ELR (cell line): ENCODE measurements around the gene B3GNT5.
A peak's percentile ranks its signal among the peaks of the same experiment; 100 is the strongest.

ENCODE experiments used
- DNase-seq: peaks from one replicate; pipeline ENCODE4 v3.0.0-alpha.2; 2015; ENCODE audit warnings: low read depth

Gene B3GNT5

DNA sequence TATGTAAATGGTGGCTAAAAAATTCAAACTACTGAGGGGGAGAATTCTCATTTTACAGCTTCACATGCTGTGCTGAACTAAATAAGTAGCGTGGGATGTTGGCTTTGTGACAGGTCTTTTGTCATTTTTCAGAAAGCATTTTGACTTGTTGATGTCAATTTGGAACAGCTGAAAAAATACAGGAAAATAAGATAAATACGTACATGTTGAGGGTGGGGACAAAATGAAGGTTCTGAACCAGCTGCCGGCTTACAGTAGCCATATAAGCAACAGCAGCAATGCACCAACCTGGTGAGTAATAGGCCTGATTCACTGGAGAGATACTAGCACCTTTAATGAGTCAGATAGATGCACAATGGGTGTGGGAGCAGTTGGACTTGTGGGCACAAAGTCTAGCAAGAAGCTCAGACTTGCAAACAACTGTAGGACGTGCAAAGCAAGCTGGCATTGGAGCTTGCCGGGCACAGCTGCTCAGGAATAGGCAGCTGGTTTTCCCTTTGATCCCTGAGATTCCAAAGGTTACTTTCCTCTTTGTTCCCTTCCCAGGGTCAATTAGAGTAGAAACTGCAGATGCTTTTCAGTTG is 12.9 kb downstream of the B3GNT5 start:
- peak; percentile 97 for DNase-seq

- no peak for DNase-seq
Measured at GRCh38 chr3:183266454-183266853, 13.4 kb downstream of the B3GNT5 start.

DNA sequence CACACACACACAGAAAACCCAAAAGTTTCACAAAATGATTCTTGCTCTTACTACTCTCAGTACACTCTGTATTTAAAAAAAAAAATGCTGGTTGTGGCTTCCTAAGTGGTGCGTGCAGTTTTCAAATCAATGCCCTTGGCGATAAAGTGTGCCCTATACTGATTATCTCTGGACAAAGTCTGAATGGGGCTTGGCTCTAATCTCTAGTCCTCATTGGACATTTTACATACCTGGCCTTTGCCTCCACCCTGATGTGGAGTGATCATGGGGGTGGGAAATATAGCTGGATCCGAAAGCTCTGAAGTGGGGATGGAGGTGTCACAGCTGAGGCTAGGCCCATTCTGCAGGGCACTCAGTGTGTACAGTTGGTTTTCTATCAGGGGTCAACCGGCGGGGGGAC is 14.1 kb downstream of the B3GNT5 start:
- DNase-seq, result no peak

DNA sequence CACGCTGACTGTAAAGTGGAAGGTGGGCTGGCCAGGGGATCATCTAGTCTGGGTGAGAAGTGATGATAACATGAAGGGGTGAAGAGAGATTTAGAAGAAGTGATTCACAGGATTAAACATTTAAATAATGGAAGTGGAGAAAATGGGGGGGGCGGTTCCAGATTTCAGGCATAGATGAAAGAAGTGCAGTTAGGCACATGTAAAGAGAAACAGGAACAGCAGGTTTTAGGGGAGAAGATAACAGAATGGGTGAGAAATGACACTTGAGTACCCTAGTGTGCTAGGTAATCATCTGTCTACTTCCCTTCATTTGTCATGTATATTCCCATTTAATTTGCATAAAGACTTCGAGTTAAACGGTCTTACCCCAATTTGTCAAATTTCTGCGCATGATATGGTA is 15.3 kb downstream of the B3GNT5 start:
- no peak for DNase-seq

DNA sequence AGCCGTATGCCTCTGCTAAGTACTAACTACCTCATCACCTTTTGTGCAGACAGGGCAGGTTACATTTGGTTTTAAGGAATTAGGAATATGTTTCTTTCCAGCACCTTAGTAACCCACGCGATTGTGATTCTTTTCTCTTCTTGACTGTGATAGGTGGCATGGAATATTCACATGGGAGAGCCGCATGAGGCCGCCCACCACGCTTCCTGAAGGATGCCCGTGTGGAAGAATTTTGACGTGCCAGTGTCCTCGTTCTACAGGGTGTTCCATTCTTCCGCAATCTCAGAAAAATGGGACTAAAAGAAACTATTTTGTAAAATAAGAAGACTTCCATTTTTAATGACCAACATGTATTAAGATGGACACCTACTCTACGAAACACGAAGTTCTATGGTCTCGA is 16.3 kb downstream of the B3GNT5 start:
- no peak for DNase-seq

DNA sequence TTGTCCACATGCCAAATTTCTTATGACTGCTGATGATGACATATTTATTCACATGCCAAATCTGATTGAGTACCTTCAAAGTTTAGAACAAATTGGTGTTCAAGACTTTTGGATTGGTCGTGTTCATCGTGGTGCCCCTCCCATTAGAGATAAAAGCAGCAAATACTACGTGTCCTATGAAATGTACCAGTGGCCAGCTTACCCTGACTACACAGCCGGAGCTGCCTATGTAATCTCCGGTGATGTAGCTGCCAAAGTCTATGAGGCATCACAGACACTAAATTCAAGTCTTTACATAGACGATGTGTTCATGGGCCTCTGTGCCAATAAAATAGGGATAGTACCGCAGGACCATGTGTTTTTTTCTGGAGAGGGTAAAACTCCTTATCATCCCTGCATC is 17.3 kb downstream of the B3GNT5 start:
- no peak for DNase-seq

DNA sequence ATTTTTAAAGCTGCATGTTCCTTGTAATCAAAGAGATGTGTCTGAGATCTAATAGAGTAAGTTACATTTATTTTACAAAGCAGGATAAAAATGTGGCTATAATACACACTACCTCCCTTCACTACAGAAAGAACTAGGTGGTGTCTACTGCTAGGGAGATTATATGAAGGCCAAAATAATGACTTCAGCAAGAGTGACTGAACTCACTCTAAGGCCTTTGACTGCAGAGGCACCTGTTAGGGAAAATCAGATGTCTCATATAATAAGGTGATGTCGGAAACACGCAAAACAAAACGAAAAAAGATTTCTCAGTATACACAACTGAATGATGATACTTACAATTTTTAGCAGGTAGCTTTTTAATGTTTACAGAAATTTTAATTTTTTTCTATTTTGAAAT is 19.1 kb downstream of the B3GNT5 start:
- no peak for DNase-seq

DNA sequence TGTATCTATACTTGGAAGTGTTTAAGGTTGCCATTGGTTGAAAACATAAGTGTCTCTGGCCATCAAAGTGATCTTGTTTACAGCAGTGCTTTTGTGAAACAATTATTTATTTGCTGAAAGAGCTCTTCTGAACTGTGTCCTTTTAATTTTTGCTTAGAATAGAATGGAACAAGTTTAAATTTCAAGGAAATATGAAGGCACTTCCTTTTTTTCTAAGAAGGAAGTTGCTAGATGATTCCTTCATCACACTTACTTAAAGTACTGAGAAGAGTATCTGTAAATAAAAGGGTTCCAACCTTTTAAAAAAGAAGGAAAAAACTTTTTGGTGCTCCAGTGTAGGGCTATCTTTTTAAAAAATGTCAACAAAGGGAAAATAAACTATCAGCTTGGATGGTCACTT is 19.7 kb downstream of the B3GNT5 start:
- DNase-seq, result no peak

GRCh38 chr3:183274609-183275008 is 21.6 kb downstream of the B3GNT5 start:
- DNase-seq, result peak; percentile 90

DNA sequence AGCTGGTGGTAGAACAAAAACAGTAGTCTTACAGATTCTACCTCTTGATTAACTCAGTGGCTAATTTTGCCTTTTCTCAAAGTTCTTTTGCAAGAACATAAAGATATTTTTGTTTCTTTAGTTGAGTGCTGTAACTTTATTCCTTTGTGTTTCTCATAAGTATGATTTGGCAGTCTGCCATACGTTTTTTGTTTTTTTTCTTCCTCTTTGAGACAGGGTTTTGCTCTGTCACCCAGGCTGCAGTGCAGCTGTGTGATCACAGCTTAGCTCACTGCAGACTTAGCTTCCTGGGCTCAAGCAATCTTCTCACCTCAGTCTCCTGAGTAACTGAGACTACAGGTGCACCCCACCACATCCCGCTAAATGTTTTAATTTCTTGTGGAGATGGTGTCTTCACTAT is 22.4 kb downstream of the B3GNT5 start:
- DNase-seq, result peak; percentile 70

GRCh38 chr3:183275937-183276336 is 22.9 kb downstream of the B3GNT5 start:
- no peak for DNase-seq

DNA sequence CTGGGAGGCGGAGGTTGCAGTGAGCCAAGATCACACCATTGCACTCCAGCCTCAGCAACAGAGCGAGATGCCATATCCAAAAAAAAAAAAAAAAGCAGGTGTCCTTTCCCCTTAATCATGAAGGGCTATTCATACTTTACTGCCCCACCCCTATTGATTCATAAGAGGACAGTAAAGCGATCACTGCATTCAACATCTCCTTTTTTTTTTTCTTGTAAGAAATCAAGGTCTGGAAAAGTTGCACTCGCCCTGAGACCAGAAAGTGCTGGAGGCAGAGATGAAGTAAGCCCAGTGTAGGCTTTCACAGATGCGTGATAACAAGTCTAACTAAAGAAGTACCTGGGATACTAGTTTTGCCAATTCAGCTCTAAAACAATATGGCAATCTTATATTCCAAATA is 24.2 kb downstream of the B3GNT5 start:
- no peak for DNase-seq

DNA sequence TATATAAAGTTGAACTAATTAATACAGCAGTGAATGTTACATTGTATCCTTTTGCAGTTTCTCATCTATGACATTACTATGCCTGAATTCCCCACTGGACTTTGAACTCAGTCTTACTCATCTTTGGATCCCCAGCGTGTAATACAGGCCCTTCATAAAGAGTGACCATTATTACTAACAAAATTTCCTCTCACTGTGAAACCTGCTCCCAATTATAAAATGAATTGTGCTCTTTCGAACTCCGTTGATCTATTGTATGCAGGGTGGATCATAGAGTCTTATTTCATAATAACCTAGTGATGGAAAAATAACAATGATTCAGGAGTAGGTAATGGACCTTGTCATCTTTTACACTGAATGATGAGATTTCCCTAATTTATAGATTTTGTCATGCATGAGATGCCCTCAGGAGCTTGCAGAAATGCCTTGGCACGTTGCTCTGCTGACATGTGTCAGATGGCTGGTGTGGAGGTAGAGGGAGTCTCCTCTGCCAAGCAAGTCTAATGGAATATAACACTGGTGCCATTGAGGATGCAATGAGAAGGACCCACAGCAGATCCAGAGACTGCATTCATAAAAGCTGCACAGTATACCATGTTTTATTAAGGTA is 25.5 kb downstream of the B3GNT5 start:
- peak; percentile 56 for DNase-seq

GRCh38 chr3:183279371-183279770 is 26.3 kb downstream of the B3GNT5 start:
- no peak for DNase-seq

- no peak for DNase-seq
Measured at GRCh38 chr3:183281126-183281797, 28.2 kb downstream of the B3GNT5 start.

- DNase-seq, result peak; percentile 71
Measured at GRCh38 chr3:183283886-183284285, 30.8 kb downstream of the B3GNT5 start.

- no peak for DNase-seq
Measured at GRCh38 chr3:183284570-183284969, 31.5 kb downstream of the B3GNT5 start.

- no peak for DNase-seq
Measured at GRCh38 chr3:183285318-183285717, 32.3 kb downstream of the B3GNT5 start.

DNA sequence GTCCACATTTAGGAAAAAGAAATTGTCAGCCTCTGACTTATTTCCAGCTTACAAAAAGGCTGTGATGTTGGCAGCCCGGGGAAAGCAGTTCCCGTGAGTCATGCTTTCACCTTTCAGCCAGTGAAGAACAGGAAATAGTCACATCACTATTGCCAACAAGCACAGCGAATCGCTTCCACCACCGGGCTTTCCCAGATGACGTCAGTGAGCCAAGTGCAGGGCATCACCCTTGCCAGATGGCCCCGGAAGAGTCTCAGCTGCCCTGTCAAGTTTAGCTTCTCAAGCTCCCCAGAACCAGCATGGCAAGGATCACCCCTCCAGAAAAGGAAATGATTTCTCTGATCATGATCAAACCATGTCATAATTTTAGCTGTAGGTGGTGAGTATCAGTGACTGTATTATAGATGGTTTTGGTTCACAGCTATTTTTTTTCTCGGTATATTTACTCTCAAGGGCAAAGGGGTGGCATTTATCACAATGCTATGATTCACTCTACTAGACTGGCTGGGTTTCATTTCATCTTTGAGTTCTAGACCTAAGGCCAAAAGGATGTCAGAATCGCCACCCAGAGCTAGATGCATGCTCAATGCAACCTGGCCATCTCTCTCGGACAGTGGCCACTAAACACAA is 32.9 kb downstream of the B3GNT5 start:
- DNase-seq, result peak; percentile 98

GRCh38 chr3:183287301-183287971 is 34.4 kb downstream of the B3GNT5 start:
- DNase-seq, result peak; percentile 67

GRCh38 chr3:183288117-183288516 is 35.1 kb downstream of the B3GNT5 start:
- DNase-seq, result no peak

DNA sequence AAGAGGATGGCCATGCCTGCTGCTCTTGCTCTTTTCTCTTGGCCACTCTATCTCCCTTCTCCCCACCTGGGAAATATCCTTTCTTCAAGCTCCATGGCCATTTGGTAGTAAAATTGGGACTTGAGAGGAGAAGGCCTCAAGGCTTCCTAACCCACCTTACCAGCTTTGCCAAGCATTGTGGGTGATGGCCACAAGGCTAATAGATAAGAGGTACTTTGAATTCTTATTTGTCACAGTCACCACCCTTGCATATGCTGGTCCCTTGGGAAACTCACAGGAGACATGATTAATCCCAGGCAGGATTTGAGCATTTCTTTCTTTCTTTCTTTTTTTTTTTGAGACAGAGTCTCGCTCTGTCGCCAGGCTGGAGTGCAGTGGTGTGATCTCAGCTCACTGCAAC is 37.2 kb downstream of the B3GNT5 start:
- DNase-seq, result no peak
